Natural killer cell (primary cell): ENCODE results near the gene TARBP2. TPM values are rescaled to one million over a fixed set of nuclear protein-coding genes. Genes with fewer than 3 reads are reported as not detected.

Experiments used
- ATAC-seq, 3 donors: fragments of 150-1000 bp in 2 of 3; fragments of 200-7000 bp in 1 of 3; cut with Tn5 transposase; 1 replicate in 1 of 3; 2 replicates in 2 of 3; pipeline ENCODE4 v1.10.0; 2021; ENCODE audit warnings: mild to moderate bottlenecking in 2 of 3, moderate library complexity in 2 of 3
- DNase-seq, 2 donors: peaks; one replicate each; pipeline versions ENCODE4 v3.0.0 to v3.0.0-alpha.2; 2013 to 2021; ENCODE audit warnings: mixed read lengths in 1 of 2
- H3K27ac ChIP-seq: one replicate; pipeline ENCODE4 v1.5.1; 2013; ENCODE audit warnings: mild to moderate bottlenecking, low read length
- H3K27me3 ChIP-seq: one replicate; pipeline ENCODE4 v1.6.1; 2013; ENCODE audit warnings: low read length; ENCODE audit not compliant: control insufficient read depth, insufficient read depth
- H3K36me3 ChIP-seq: one replicate; pipeline ENCODE4 v1.6.1; 2013; ENCODE audit warnings: low read length; ENCODE audit not compliant: control insufficient read depth, insufficient read depth
- H3K4me1 ChIP-seq: one replicate; pipeline ENCODE4 v1.6.1; 2013; ENCODE audit warnings: low read length; ENCODE audit not compliant: control insufficient read depth, insufficient read depth
- H3K4me3 ChIP-seq: one replicate; pipeline ENCODE4 v1.5.1; 2013; ENCODE audit warnings: low read length
- H3K9me3 ChIP-seq: one replicate; pipeline ENCODE4 v1.6.1; 2013; ENCODE audit warnings: low read length; ENCODE audit not compliant: control insufficient read depth, insufficient read depth
- H3K27ac Mint-ChIP-seq, 2 donors: one replicate each; pipeline ENCODE4 v1.8.0; 2022; ENCODE audit warnings: mild to moderate bottlenecking in 2 of 2, mixed read lengths in 2 of 2, moderate library complexity in 1 of 2
- H3K27me3 Mint-ChIP-seq, 2 donors: one replicate each; pipeline ENCODE4 v1.8.0; 2022; ENCODE audit warnings: low read depth in 2 of 2, mixed read lengths in 2 of 2
- H3K36me3 Mint-ChIP-seq: one replicate; pipeline ENCODE4 v1.8.0; 2022; ENCODE audit warnings: mixed read lengths
- H3K4me1 Mint-ChIP-seq, 2 donors: one replicate each; pipeline ENCODE4 v1.8.0; 2022; ENCODE audit warnings: mixed read lengths in 2 of 2
- H3K4me3 Mint-ChIP-seq: one replicate; pipeline ENCODE4 v1.8.0; 2022; ENCODE audit warnings: mild to moderate bottlenecking, moderate library complexity, mixed read lengths
- H3K9me3 Mint-ChIP-seq, 2 donors: one replicate each; pipeline ENCODE4 v1.8.0; 2022; ENCODE audit warnings: mixed read lengths in 2 of 2
- WGBS: methylation state at CpG from one replicate; pipeline ENCODE4 v1.1.7; 2013; ENCODE audit warnings: missing lambda C conversion rate; ENCODE audit not compliant: insufficient coverage; 5-methylcytosine and 5-hydroxymethylcytosine counted together
- intact Hi-C: fragments of 100-400 bp; cut with micrococcal nuclease; formaldehyde crosslinking; loops from one replicate; pipeline ENCODE4 v1.14.2; 2022
- total RNA-seq, 4 donors: library from RNA; stranded (reverse); fragments of 120-200 nt in 1 of 4; gene quantifications; one replicate each; pipeline versions ENCODE4 v1.2.3 to v1.2.4, GENCODE V29; 2013 to 2022
- TF ChIP-seq, protein P1 (sequence below): fragments of 200-600 bp; IDR thresholded peaks from one replicate; pipeline ENCODE4 v1.8.0; 2022; ENCODE audit warnings: antibody characterized with exemption

The TARBP2 gene
- total RNA-seq, 3 donors from 2014 or later (not counting 1 experiment from before 2014, with no cell fraction given), result 23.8 to 35.1 (median 33.7) TPM

DNA sequence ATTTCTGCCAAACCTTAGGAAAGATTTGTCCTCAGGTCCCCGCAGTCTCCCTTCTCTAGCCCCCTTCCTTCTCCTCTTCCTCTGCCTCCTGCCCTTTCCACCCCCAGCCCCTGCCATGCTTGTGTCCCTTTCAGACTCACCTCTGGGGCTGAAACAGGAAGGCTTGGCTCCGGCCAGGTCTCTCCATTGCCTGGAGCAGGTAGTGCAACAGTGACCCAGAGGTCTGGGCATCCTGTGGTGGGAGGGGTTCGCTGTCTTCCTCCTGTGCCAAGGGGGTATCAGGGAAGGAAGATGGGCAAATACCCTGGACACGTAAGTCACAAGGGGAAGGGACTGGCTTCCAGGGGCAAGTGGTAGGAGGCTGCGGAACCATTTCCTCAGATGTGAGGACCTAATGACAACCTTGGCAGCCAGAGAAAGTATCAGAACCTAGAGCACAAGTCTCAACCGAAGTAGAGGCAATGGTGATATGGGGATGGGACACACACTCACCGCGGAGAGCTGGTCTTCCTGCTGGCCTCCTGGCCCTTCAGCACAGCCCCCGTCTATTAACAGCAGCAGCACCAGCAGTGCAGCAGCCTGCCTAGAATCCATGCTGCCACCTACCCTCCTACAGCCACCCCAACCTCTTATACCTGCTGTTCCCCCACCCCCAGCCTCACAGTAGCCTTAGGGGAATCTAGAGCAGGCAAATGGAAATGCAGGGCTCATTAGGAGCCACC is 6.0 kb downstream of the TARBP2 start, which contains the start of gene NPFF:
Gene NPFF, minus strand, starts transcription at position 604 of the 722 bp plus-strand sequence. Its CDS starts 10 bp downstream, at position 594.
- H3K27ac ChIP-seq, result no peak within 1 kb of the TSS
- Mint-ChIP-seq H3K4me1 (peaks cover 9 to 10% of the 10 kb centered on the region in 2 donors), H3K9me3 (no peaks in the 10 kb centered on the region), H3K27ac (no peak within 1 kb of the TSS), H3K27me3 (no peaks in the 10 kb centered on the region), H3K4me3 (no peak within 1 kb of the TSS), H3K36me3 (no peaks in the 10 kb centered on the region)
- peaks cover 12% of the 10 kb centered on the region for H3K4me1 ChIP-seq
- DNase-seq, result no peak
- 94% methylated on average over 9 of the region's 9 CpGs for WGBS
- no peak for ATAC-seq
- TF ChIP-seq, protein P1, sequence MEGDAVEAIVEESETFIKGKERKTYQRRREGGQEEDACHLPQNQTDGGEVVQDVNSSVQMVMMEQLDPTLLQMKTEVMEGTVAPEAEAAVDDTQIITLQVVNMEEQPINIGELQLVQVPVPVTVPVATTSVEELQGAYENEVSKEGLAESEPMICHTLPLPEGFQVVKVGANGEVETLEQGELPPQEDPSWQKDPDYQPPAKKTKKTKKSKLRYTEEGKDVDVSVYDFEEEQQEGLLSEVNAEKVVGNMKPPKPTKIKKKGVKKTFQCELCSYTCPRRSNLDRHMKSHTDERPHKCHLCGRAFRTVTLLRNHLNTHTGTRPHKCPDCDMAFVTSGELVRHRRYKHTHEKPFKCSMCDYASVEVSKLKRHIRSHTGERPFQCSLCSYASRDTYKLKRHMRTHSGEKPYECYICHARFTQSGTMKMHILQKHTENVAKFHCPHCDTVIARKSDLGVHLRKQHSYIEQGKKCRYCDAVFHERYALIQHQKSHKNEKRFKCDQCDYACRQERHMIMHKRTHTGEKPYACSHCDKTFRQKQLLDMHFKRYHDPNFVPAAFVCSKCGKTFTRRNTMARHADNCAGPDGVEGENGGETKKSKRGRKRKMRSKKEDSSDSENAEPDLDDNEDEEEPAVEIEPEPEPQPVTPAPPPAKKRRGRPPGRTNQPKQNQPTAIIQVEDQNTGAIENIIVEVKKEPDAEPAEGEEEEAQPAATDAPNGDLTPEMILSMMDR, result no peak
- no peaks in the 10 kb centered on the region for H3K9me3 ChIP-seq
- H3K4me3 ChIP-seq, result no peak within 1 kb of the TSS
- no peaks in the 10 kb centered on the region for H3K27me3 ChIP-seq
- intact Hi-C loops, result loop anchor here (10.0 kb wide), 2 partner anchors 182 to 302 kb away; partner anchors contain the start of genes AAAS and ITGB7
- peaks cover 35% of the 10 kb centered on the region for H3K36me3 ChIP-seq

DNA sequence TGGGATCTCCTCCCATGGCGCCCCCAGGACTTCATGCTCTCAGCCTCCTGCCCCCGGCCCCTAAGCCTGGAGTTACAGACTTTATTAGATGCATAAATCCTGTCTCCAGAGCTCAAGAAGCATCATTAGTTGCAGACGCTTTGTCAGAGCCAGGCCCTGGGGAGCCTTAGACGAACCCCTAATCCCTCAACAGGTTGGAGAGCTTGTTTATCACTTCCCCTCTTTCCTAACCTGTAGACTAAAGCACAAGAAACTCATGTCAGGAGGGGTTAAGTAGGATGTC is 6.5 kb downstream of the TARBP2 start:
- no peaks in the 10 kb centered on the region for H3K9me3 ChIP-seq
- ATAC-seq (no peak), DNase-seq (no peak)
- H3K27ac Mint-ChIP-seq, result no peak overlapping the region
- H3K4me1 ChIP-seq, result peaks cover 9% of the 10 kb centered on the region
- H3K4me3 ChIP-seq, result no peak overlapping the region
- no peak overlapping the region for H3K27ac ChIP-seq
- TF ChIP-seq, protein P1, result no peak
- H3K27me3 Mint-ChIP-seq, result no peaks in the 10 kb centered on the region
- H3K27me3 ChIP-seq, result no peaks in the 10 kb centered on the region
- H3K4me1 Mint-ChIP-seq, result peaks cover 6% of the 10 kb centered on the region in 2 donors
- no peaks in the 10 kb centered on the region for H3K9me3 Mint-ChIP-seq
- intact Hi-C loops, result loop anchor here (10.0 kb wide), 2 partner anchors 183 to 303 kb away; partner anchors contain the start of genes AAAS and ITGB7
- H3K36me3 Mint-ChIP-seq, result no peaks in the 10 kb centered on the region
- peaks cover 40% of the 10 kb centered on the region for H3K36me3 ChIP-seq
- 92% methylated on average over 3 of the region's 4 CpGs for WGBS
- no peak overlapping the region for H3K4me3 Mint-ChIP-seq

DNA sequence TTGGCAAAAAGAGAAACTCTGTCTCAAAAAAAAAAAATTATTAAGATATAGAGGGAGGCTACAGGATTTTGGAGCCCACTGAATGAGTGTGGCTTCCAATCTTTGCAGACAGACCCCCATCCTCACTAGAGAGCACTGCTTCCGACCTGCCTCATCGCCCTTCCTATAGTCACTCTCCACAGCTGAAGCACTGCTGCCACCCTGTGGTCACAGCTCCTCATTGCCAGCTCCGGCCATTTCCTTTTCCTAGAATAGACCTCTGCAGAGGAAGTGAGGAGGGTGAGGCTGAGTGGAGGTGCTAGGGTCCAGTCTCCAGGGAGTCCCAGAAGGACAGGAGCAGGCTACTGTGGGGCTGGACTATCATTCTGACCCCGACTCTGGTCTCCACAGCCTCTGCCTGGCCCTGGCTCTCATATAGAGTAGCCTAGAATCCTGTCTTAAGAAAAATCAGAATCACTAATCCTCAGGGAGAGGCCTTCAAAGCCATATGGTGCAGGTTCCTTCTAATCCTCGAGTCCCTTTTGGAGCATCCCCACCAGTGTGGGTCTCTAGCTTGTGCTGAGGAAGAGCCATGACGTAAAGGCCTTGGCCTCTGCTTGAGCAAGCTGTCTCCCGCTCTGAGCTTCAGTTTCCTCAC is 7.6 kb downstream of the TARBP2 start:
- 46% methylated on average over 6 of the region's 7 CpGs for WGBS
- H3K27me3 ChIP-seq, result no peaks in the 10 kb centered on the region
- no peaks in the 10 kb centered on the region for H3K27me3 Mint-ChIP-seq
- peaks cover 6% of the 10 kb centered on the region in 2 donors for H3K4me1 Mint-ChIP-seq
- no peaks in the 10 kb centered on the region for H3K36me3 Mint-ChIP-seq
- peaks cover 9% of the 10 kb centered on the region for H3K4me1 ChIP-seq
- H3K27ac ChIP-seq, result peak overlapping the region; percentile 41
- H3K9me3 Mint-ChIP-seq, result no peaks in the 10 kb centered on the region
- peaks cover 50% of the 10 kb centered on the region for H3K36me3 ChIP-seq
- no peak overlapping the region for H3K4me3 Mint-ChIP-seq
- ATAC-seq, result peak; percentile 96 to 100 (median 99)
- H3K4me3 ChIP-seq, result no peak overlapping the region
- TF ChIP-seq, protein P1, result peak; percentile 87
- no peaks in the 10 kb centered on the region for H3K9me3 ChIP-seq
- intact Hi-C loops, result loop anchor here (1.0 to 10.0 kb wide), 5 partner anchors 56 to 304 kb away; partner anchors contain the start of genes AAAS, ITGB7 and PCBP2
- DNase-seq, result peak; percentile 81 to 89
- H3K27ac Mint-ChIP-seq, result peak overlapping the region; percentile 56 to 74
